Measurements from ENCODE around the gene DNAJB6. TPM values are rescaled to one million over a fixed set of nuclear protein-coding genes. Genes with fewer than 3 reads are reported as not detected.
A peak's percentile ranks its signal among the peaks of the same experiment; 100 is the strongest.

DNAJB6 gene
- total RNA-seq, 3 donors from 2014 or later, result 73.8 to 136 (median 101) TPM

DNA sequence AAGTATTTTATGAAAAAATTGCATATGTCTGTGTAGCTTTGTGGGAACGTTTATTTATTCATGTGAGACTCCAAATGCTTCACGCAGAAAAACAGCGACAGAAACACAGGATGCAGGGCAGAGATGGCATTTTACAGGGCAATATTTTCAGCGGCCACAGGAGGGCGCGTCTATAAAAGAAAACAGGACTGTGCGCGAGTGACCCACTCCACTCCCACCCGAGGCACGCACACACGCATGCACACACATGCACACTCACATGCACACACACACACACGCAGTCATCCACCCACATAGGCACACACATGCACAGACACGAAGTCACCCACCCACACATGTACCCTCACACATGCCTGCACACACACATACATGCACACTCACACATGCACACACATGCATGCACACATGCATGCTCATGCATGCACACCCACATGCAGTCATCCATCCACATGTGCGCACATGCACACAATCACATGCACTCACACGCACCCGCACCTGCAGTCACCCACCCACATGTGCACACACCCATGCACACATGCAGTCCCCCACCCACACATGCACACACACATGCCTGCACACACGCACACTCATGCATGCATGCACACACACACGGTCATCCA lies 96.3 kb downstream of the DNAJB6 start:
- Histone ChIP-seq H3K4me3 (peak overlapping the region in 2 of 3 donors; percentile 25 to 44), H3K27me3 (no peaks in the 10 kb centered on the region), H3K36me3 (no peaks in the 10 kb centered on the region), H3K4me1 (no peaks in the 10 kb centered on the region), H3K9me3 (no peaks in the 10 kb centered on the region), H3K27ac (no peak overlapping the region)
- TF ChIP-seq POLR2AphosphoS5 (IDR thresholded peaks at IDR 0.05) (no peak), POLR2A (IDR thresholded peaks at IDR 0.05) (no peak)
- TF ChIP-seq, protein P1, sequence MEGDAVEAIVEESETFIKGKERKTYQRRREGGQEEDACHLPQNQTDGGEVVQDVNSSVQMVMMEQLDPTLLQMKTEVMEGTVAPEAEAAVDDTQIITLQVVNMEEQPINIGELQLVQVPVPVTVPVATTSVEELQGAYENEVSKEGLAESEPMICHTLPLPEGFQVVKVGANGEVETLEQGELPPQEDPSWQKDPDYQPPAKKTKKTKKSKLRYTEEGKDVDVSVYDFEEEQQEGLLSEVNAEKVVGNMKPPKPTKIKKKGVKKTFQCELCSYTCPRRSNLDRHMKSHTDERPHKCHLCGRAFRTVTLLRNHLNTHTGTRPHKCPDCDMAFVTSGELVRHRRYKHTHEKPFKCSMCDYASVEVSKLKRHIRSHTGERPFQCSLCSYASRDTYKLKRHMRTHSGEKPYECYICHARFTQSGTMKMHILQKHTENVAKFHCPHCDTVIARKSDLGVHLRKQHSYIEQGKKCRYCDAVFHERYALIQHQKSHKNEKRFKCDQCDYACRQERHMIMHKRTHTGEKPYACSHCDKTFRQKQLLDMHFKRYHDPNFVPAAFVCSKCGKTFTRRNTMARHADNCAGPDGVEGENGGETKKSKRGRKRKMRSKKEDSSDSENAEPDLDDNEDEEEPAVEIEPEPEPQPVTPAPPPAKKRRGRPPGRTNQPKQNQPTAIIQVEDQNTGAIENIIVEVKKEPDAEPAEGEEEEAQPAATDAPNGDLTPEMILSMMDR (IDR thresholded peaks at IDR 0.05), result peak in 2 of 3 donors; percentile 42 to 67
- peak in 1 of 2 donors; percentile 51 for DNase-seq (ENCODE audit: low spot score in 2 of 2)
- intact Hi-C loops (cut with DNase I; ENCODE audit: low total_unique reads), result no loop called here

DNA sequence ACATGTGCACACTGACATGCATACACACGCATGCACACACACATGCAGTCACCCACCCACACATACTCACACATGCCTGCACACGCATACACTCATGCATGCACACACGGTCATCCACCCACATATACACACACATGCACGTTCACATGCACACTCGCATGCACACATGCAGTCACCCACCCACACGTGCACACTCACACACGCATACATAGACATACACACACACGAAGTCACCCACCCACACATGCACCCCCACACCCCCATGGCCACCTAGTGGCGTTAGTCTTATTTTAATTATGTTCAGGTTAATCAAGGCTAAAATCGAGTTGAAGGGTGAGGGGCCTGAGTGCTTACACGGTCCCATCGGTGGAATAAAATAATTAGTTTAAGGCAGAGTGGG lies 96.8 kb downstream of the DNAJB6 start:
- H3K9me3 ChIP-seq, result no peaks in the 10 kb centered on the region
- no peaks in the 10 kb centered on the region for H3K36me3 ChIP-seq
- H3K4me3 ChIP-seq, result no peak overlapping the region
- no peaks in the 10 kb centered on the region for H3K4me1 ChIP-seq
- intact Hi-C loops (cut with DNase I; ENCODE audit: low total_unique reads), result no loop called here
- TF ChIP-seq POLR2A (IDR thresholded peaks at IDR 0.05) (no peak), POLR2AphosphoS5 (IDR thresholded peaks at IDR 0.05) (no peak)
- TF ChIP-seq, protein P1 (IDR thresholded peaks at IDR 0.05), result no peak
- no peaks in the 10 kb centered on the region for H3K27me3 ChIP-seq
- peak in 1 of 2 donors; percentile 33 for DNase-seq (ENCODE audit: low spot score in 2 of 2)
- no peak overlapping the region for H3K27ac ChIP-seq

DNA sequence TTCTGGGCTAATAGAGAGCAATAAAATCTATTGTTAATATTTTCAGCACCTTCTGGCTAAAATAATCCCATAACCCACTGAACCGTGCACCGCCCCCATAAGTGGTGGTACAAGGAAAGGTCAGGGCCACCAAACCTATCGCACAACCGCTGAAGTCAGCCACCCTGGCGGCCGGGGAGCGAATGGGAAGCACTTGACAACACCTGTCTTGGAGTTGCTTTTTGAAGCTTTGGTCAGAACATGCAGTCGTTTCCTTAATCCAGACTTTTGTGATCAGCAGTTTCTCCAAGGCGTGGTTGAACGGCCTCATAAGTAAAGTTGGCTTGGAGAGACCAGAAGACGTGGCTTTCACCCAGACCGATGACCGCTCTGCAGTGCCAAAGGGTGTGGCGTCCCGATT lies 97.4 kb downstream of the DNAJB6 start:
- Histone ChIP-seq H3K36me3 (no peaks in the 10 kb centered on the region), H3K9me3 (no peaks in the 10 kb centered on the region), H3K27me3 (no peaks in the 10 kb centered on the region), H3K4me1 (no peaks in the 10 kb centered on the region), H3K4me3 (no peak overlapping the region), H3K27ac (no peak overlapping the region)
- intact Hi-C loops (cut with DNase I; ENCODE audit: low total_unique reads), result no loop called here
- peak in 1 of 2 donors; percentile 31 for DNase-seq (ENCODE audit: low spot score in 2 of 2)
- no peak for TF ChIP-seq POLR2A (IDR thresholded peaks at IDR 0.05)
- TF ChIP-seq POLR2AphosphoS5 (IDR thresholded peaks at IDR 0.05), result no peak
- TF ChIP-seq, protein P1 (IDR thresholded peaks at IDR 0.05), result no peak

DNA sequence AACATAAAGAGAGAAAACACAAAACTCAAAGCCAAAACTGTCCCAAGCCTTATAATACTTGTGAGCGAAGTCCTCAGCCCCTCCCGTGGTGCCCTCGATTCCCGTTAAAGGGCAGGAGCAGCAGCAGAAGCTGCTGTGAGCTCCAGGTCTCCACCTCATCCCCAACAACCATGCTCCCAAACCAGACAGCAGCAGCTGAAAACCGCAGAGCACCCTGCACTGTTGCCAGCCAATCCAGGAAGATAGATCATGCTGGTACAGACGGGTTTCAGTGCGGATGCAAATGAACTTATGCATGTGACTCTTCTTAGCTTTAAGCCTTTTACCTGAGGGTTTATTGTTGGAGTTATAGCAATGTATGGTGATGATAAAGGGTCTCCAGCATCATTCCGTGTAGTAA lies 97.9 kb downstream of the DNAJB6 start:
- Histone ChIP-seq H3K9me3 (no peaks in the 10 kb centered on the region), H3K27me3 (no peaks in the 10 kb centered on the region), H3K36me3 (no peaks in the 10 kb centered on the region), H3K4me1 (no peaks in the 10 kb centered on the region), H3K27ac (no peak overlapping the region), H3K4me3 (no peak overlapping the region)
- intact Hi-C loops (cut with DNase I; ENCODE audit: low total_unique reads), result no loop called here
- peak in 1 of 2 donors; percentile 25 for DNase-seq (ENCODE audit: low spot score in 2 of 2)
- no peak for TF ChIP-seq POLR2AphosphoS5 (IDR thresholded peaks at IDR 0.05)
- TF ChIP-seq POLR2A (IDR thresholded peaks at IDR 0.05), result no peak
- TF ChIP-seq, protein P1 (IDR thresholded peaks at IDR 0.05), result no peak

DNA sequence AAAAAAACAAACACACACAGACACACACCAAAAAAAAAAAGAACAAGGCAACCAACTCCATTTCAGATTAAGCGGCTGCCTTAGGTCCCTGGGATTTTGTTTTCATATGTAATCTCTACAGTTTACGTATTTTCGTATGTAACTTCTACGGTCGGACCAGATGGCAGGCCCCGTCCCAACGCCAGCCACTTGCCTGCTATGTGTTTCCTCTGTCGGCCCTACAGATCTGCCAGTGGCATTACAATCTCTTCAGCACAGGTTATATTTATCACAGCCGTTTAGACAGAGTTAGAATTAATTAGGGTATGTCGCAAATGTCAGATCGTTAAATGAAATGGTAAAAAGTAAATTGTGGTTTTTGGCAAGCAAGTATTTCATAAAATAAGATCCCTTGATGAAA lies 99.3 kb downstream of the DNAJB6 start:
- no peaks in the 10 kb centered on the region for H3K27me3 ChIP-seq
- intact Hi-C loops (cut with DNase I; ENCODE audit: low total_unique reads), result no loop called here
- no peaks in the 10 kb centered on the region for H3K4me1 ChIP-seq
- TF ChIP-seq POLR2A (IDR thresholded peaks at IDR 0.05), result no peak
- TF ChIP-seq, protein P1 (IDR thresholded peaks at IDR 0.05), result no peak
- TF ChIP-seq POLR2AphosphoS5 (IDR thresholded peaks at IDR 0.05), result no peak
- no peak overlapping the region for H3K4me3 ChIP-seq
- H3K9me3 ChIP-seq, result no peaks in the 10 kb centered on the region
- peak in 1 of 2 donors; percentile 5 for DNase-seq (ENCODE audit: low spot score in 2 of 2)
- H3K27ac ChIP-seq, result no peak overlapping the region
- no peaks in the 10 kb centered on the region for H3K36me3 ChIP-seq
